Measurements from ENCODE around the gene FBXL22. TPM values are rescaled to one million over a fixed set of nuclear protein-coding genes. Genes with fewer than 3 reads are reported as not detected.

The FBXL22 gene
- total and polyA plus RNA-seq, 2 experiments from 2014 or later = 0.26 TPM; not detected in 1

DNA sequence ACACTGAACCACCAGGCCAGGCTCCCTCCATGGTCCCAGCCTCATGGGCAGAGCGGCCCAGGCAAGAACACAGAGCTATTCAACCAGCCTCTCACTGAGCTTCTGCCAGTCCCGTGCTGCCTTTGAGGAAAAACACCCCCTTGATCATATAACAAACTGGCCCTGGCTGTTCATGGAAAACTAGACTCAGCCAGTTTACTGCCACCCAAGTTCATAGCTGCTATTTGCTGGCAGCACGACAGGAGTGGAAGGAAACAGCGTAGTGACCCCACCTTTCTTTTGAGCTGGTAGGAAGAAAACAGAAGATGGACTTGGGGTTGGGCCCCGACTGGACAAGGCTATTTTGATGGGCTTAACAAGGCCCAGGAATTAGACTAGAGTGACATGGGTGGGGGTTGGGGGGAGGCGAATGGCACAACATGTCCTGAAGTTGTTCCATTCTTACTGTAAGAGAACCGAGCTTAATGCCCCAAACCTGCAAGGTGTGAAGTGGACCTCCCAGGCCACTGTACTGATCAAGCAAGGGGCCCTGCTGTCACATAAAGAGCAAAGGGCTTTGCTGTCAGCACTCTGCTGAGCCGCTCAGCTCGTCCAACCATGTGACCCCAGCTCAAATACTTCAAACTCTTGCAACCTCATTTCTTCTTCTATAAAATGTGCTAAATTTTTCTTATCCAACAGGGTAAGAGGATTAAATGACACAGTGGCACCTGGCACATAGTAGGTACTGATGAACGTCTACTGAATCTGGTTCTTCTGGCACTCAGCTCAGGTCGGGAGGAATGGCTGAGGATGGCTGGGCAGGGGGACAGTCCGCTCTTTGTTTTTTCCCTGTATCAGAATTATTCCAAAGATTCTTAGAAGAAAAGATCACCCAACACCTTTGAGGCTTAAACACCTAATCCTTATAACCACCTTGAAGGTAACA is 1.6 kb downstream of the FBXL22 start:
- no peak overlapping the region for H3K4me3 ChIP-seq
- no peaks in the 10 kb centered on the region for H3K9me2 ChIP-seq (ENCODE audit: insufficient read depth)
- H2AFZ ChIP-seq = no peak overlapping the region
- H3K36me3 ChIP-seq (ENCODE audit: insufficient read depth) = no peaks in the 10 kb centered on the region
- no peak for DNase-seq (ENCODE audit: low spot score)
- H3K27me3 ChIP-seq (ENCODE audit: insufficient read depth) = peaks cover 43% of the 10 kb centered on the region
- H3K79me2 ChIP-seq (replicated peaks; ENCODE audit: insufficient read depth) = no peaks in the 10 kb centered on the region
- peaks cover 37% of the 10 kb centered on the region for H3K27me3 Mint-ChIP-seq (ENCODE audit: insufficient read depth, low read depth, poor library complexity)
- no peak overlapping the region for H3K27ac ChIP-seq (ENCODE audit: low read depth)
- no peak overlapping the region for H3K4me2 ChIP-seq
- no peaks in the 10 kb centered on the region for H3K36me3 Mint-ChIP-seq (ENCODE audit: low read depth)
- TF ChIP-seq POLR2AphosphoS5 (IDR thresholded peaks at IDR 0.05; ENCODE audit: low read depth) (no peak), ZNF114 (CRISPR knock-in tag; IDR thresholded peaks at IDR 0.05) (no peak), ZNF331 (CRISPR knock-in tag; IDR thresholded peaks at IDR 0.05; ENCODE audit: low read depth) (no peak), CREB1 (CRISPR knock-in tag; IDR thresholded peaks at IDR 0.05; ENCODE audit: low read depth) (no peak), EZH2phosphoT487 (IDR thresholded peaks at IDR 0.05; ENCODE audit: unreplicated experiment) (no peak), NANOG (IDR thresholded peaks at IDR 0.05; ENCODE audit: borderline replicate concordance) (no peak), JUNB (IDR thresholded peaks at IDR 0.05; ENCODE audit: unreplicated experiment) (no peak), STAT1 (IDR thresholded peaks at IDR 0.05; ENCODE audit: unreplicated experiment) (no peak), EZH2 (IDR thresholded peaks at IDR 0.05; ENCODE audit: low read depth, unreplicated experiment) (no peak)
- TF ChIP-seq, protein P1, sequence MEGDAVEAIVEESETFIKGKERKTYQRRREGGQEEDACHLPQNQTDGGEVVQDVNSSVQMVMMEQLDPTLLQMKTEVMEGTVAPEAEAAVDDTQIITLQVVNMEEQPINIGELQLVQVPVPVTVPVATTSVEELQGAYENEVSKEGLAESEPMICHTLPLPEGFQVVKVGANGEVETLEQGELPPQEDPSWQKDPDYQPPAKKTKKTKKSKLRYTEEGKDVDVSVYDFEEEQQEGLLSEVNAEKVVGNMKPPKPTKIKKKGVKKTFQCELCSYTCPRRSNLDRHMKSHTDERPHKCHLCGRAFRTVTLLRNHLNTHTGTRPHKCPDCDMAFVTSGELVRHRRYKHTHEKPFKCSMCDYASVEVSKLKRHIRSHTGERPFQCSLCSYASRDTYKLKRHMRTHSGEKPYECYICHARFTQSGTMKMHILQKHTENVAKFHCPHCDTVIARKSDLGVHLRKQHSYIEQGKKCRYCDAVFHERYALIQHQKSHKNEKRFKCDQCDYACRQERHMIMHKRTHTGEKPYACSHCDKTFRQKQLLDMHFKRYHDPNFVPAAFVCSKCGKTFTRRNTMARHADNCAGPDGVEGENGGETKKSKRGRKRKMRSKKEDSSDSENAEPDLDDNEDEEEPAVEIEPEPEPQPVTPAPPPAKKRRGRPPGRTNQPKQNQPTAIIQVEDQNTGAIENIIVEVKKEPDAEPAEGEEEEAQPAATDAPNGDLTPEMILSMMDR (conservative IDR thresholded peaks at IDR 0.05; ENCODE audit: low read depth in 2 of 2) = no peak
- TF ChIP-seq, protein P2, sequence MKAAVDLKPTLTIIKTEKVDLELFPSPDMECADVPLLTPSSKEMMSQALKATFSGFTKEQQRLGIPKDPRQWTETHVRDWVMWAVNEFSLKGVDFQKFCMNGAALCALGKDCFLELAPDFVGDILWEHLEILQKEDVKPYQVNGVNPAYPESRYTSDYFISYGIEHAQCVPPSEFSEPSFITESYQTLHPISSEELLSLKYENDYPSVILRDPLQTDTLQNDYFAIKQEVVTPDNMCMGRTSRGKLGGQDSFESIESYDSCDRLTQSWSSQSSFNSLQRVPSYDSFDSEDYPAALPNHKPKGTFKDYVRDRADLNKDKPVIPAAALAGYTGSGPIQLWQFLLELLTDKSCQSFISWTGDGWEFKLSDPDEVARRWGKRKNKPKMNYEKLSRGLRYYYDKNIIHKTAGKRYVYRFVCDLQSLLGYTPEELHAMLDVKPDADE (IDR thresholded peaks at IDR 0.05) = no peak
- TF ChIP-seq, protein P3, sequence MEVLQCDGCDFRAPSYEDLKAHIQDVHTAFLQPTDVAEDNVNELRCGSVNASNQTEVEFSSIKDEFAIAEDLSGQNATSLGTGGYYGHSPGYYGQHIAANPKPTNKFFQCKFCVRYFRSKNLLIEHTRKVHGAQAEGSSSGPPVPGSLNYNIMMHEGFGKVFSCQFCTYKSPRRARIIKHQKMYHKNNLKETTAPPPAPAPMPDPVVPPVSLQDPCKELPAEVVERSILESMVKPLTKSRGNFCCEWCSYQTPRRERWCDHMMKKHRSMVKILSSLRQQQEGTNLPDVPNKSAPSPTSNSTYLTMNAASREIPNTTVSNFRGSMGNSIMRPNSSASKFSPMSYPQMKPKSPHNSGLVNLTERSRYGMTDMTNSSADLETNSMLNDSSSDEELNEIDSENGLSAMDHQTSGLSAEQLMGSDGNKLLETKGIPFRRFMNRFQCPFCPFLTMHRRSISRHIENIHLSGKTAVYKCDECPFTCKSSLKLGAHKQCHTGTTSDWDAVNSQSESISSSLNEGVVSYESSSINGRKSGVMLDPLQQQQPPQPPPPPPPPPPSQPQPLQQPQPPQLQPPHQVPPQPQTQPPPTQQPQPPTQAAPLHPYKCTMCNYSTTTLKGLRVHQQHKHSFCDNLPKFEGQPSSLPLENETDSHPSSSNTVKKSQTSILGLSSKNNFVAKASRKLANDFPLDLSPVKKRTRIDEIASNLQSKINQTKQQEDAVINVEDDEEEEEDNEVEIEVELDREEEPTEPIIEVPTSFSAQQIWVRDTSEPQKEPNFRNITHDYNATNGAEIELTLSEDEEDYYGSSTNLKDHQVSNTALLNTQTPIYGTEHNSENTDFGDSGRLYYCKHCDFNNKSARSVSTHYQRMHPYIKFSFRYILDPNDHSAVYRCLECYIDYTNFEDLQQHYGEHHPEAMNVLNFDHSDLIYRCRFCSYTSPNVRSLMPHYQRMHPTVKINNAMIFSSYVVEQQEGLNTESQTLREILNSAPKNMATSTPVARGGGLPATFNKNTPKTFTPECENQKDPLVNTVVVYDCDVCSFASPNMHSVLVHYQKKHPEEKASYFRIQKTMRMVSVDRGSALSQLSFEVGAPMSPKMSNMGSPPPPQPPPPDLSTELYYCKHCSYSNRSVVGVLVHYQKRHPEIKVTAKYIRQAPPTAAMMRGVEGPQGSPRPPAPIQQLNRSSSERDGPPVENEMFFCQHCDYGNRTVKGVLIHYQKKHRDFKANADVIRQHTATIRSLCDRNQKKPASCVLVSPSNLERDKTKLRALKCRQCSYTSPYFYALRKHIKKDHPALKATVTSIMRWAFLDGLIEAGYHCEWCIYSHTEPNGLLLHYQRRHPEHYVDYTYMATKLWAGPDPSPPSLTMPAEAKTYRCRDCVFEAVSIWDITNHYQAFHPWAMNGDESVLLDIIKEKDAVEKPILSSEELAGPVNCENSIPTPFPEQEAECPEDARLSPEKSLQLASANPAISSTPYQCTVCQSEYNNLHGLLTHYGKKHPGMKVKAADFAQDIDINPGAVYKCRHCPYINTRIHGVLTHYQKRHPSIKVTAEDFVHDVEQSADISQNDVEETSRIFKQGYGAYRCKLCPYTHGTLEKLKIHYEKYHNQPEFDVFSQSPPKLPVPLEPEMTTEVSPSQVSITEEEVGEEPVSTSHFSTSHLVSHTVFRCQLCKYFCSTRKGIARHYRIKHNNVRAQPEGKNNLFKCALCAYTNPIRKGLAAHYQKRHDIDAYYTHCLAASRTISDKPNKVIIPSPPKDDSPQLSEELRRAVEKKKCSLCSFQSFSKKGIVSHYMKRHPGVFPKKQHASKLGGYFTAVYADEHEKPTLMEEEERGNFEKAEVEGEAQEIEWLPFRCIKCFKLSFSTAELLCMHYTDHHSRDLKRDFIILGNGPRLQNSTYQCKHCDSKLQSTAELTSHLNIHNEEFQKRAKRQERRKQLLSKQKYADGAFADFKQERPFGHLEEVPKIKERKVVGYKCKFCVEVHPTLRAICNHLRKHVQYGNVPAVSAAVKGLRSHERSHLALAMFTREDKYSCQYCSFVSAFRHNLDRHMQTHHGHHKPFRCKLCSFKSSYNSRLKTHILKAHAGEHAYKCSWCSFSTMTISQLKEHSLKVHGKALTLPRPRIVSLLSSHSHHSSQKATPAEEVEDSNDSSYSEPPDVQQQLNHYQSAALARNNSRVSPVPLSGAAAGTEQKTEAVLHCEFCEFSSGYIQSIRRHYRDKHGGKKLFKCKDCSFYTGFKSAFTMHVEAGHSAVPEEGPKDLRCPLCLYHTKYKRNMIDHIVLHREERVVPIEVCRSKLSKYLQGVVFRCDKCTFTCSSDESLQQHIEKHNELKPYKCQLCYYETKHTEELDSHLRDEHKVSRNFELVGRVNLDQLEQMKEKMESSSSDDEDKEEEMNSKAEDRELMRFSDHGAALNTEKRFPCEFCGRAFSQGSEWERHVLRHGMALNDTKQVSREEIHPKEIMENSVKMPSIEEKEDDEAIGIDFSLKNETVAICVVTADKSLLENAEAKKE (CRISPR knock-in tag; IDR thresholded peaks at IDR 0.05) = no peak
- TF ChIP-seq, protein P4, sequence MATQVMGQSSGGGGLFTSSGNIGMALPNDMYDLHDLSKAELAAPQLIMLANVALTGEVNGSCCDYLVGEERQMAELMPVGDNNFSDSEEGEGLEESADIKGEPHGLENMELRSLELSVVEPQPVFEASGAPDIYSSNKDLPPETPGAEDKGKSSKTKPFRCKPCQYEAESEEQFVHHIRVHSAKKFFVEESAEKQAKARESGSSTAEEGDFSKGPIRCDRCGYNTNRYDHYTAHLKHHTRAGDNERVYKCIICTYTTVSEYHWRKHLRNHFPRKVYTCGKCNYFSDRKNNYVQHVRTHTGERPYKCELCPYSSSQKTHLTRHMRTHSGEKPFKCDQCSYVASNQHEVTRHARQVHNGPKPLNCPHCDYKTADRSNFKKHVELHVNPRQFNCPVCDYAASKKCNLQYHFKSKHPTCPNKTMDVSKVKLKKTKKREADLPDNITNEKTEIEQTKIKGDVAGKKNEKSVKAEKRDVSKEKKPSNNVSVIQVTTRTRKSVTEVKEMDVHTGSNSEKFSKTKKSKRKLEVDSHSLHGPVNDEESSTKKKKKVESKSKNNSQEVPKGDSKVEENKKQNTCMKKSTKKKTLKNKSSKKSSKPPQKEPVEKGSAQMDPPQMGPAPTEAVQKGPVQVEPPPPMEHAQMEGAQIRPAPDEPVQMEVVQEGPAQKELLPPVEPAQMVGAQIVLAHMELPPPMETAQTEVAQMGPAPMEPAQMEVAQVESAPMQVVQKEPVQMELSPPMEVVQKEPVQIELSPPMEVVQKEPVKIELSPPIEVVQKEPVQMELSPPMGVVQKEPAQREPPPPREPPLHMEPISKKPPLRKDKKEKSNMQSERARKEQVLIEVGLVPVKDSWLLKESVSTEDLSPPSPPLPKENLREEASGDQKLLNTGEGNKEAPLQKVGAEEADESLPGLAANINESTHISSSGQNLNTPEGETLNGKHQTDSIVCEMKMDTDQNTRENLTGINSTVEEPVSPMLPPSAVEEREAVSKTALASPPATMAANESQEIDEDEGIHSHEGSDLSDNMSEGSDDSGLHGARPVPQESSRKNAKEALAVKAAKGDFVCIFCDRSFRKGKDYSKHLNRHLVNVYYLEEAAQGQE (IDR thresholded peaks at IDR 0.05; ENCODE audit: unreplicated experiment) = no peak
- no peak overlapping the region; the same call in 2 of the 3 replicates for H3K4me3 Mint-ChIP-seq
- ATAC-seq = no peak
- H3K27ac Mint-ChIP-seq = no peak overlapping the region; the same call in 1 of the 2 replicates
- H3K4me1 ChIP-seq (ENCODE audit: insufficient read depth) = peaks cover 24% of the 10 kb centered on the region
- H3K4me1 Mint-ChIP-seq = peaks cover 45% of the 10 kb centered on the region
- no peaks in the 10 kb centered on the region for H4K20me1 ChIP-seq (replicated peaks; ENCODE audit: insufficient read depth)
- H3F3A ChIP-seq (replicated peaks; ENCODE audit: low read depth) = peaks cover 9% of the 10 kb centered on the region; the same call in 1 of the 2 replicates
- H3K9me3 Mint-ChIP-seq = no peaks in the 10 kb centered on the region

Data from GM23338 (cell line).